GM12892 (cell line): Measurements from ENCODE around the gene VPS8.

ENCODE experiments used
- POLR2A ChIP-seq: IDR thresholded peaks from 2 replicates; pipeline ENCODE4 v1.6.1; 2011; ENCODE audit warnings: low read depth, low read length, control low read depth
- TAF1 ChIP-seq: IDR thresholded peaks from 2 replicates; pipeline ENCODE4 v1.6.1; 2011; ENCODE audit warnings: low read depth, mild to moderate bottlenecking, control low read depth, low read length, borderline replicate concordance

DNA sequence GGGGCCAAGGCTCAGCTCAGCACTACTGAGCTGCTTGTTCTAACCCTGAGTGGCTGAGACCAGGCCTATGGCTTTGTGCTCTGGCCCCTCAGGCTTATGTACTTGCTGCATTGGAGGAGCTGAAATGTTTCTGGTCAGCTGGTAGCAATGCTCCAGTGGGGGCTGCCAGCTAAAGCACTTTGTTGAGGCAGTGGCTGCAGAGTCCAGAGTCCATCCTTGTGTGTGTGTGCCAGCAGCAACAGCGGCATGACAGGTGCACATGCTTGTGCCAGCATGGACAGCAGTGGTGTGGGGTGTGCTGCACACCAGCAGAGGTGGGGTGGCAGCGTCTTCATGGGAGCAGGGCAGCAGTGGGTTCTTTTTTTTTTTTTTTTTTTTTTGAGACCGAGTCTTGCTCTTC is 169.1 kb downstream of the VPS8 start:
- no peak for TF ChIP-seq TAF1
- TF ChIP-seq POLR2A: no peak
